HCT116 (cell line): ENCODE measurements around the gene CLASP2.

ENCODE experiments used
- ATF3 ChIP-seq: IDR thresholded peaks from 2 replicates; pipeline ENCODE4 v1.6.1; 2012
- CEBPB ChIP-seq: IDR thresholded peaks from 2 replicates; pipeline ENCODE4 v1.6.1; 2012; ENCODE audit warnings: low read depth
- EZH2 ChIP-seq: fragments of 200-600 bp; sonication (generic); IDR thresholded peaks from 2 replicates; pipeline ENCODE4 v1.6.1; 2017; ENCODE audit warnings: antibody characterized with exemption, mixed run types
- EZH2phosphoT487 ChIP-seq: fragments of 200-600 bp; IDR thresholded peaks from 2 replicates; pipeline ENCODE4 v1.6.1; 2018; ENCODE audit warnings: antibody characterized with exemption, borderline replicate concordance
- POLR2A ChIP-seq: IDR thresholded peaks from 2 replicates; pipeline ENCODE4 v1.7.0; 2011; ENCODE audit warnings: borderline replicate concordance; ENCODE audit not compliant: insufficient read depth, insufficient read length; ENCODE audit errors: extremely low read depth
- POLR2AphosphoS5 ChIP-seq: IDR thresholded peaks from 2 replicates; pipeline ENCODE4 v1.6.1; 2011; ENCODE audit warnings: mild to moderate bottlenecking, low read depth, low read length, moderate library complexity
- RAD21 ChIP-seq: IDR thresholded peaks from 2 replicates; pipeline ENCODE4 v1.6.1; 2012; ENCODE audit warnings: low read depth, mild to moderate bottlenecking
- SIN3A ChIP-seq: IDR thresholded peaks from 2 replicates; pipeline ENCODE4 v1.6.1; 2012; ENCODE audit warnings: low read depth
- TCF7L2 ChIP-seq: IDR thresholded peaks from 2 replicates; pipeline ENCODE4 v1.7.0; 2011; ENCODE audit warnings: borderline replicate concordance, inconsistent platforms; ENCODE audit not compliant: insufficient read depth, insufficient read length; ENCODE audit errors: extremely low read depth
- ZNF274 ChIP-seq: fragments of 200-500 bp; sonication (Bioruptor generic); IDR thresholded peaks from 2 replicates; pipeline ENCODE4 v1.6.1; 2014; ENCODE audit warnings: mild to moderate bottlenecking, low read depth, low read length, inconsistent platforms
- TF ChIP-seq, protein P1 (sequence below), 3 experiments: fragments of 200-600 bp in 1 of 3; sonication (generic) in 1 of 3; IDR thresholded peaks in 2 of 3; conservative IDR thresholded peaks in 1 of 3; 2 replicates each; pipeline ENCODE4 v1.5.1; 2012 to 2017; ENCODE audit warnings: low read depth in 2 of 3, low read length in 2 of 3, antibody characterized with exemption in 1 of 3, borderline replicate concordance in 1 of 3, control low read depth in 1 of 3, mild to moderate bottlenecking in 1 of 3, mixed read lengths in 1 of 3, mixed run types in 1 of 3, moderate library complexity in 1 of 3; ENCODE audit not compliant: insufficient read depth in 1 of 3
- TF ChIP-seq, protein P2 (sequence below): IDR thresholded peaks from 2 replicates; pipeline ENCODE4 v1.6.1; 2012; ENCODE audit warnings: low read depth
- TF ChIP-seq, protein P3 (sequence below): IDR thresholded peaks from 2 replicates; pipeline ENCODE4 v1.6.1; 2012

GRCh38 chr3:33581666-33582065, 136.4 kb downstream of the CLASP2 start:
- no peak for TF ChIP-seq CEBPB
- TF ChIP-seq EZH2phosphoT487 = no peak
- no peak for TF ChIP-seq POLR2A
- TF ChIP-seq, protein P1, sequence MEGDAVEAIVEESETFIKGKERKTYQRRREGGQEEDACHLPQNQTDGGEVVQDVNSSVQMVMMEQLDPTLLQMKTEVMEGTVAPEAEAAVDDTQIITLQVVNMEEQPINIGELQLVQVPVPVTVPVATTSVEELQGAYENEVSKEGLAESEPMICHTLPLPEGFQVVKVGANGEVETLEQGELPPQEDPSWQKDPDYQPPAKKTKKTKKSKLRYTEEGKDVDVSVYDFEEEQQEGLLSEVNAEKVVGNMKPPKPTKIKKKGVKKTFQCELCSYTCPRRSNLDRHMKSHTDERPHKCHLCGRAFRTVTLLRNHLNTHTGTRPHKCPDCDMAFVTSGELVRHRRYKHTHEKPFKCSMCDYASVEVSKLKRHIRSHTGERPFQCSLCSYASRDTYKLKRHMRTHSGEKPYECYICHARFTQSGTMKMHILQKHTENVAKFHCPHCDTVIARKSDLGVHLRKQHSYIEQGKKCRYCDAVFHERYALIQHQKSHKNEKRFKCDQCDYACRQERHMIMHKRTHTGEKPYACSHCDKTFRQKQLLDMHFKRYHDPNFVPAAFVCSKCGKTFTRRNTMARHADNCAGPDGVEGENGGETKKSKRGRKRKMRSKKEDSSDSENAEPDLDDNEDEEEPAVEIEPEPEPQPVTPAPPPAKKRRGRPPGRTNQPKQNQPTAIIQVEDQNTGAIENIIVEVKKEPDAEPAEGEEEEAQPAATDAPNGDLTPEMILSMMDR (IDR thresholded peaks at IDR 0.05 in 2 of 3, conservative IDR thresholded peaks at IDR 0.05 in 1 of 3; ENCODE audit: borderline replicate concordance in 1 of 3, insufficient read depth in 1 of 3, low read depth in 2 of 3, low read length in 2 of 3) = no peak
- no peak for TF ChIP-seq SIN3A
- TF ChIP-seq, protein P2, sequence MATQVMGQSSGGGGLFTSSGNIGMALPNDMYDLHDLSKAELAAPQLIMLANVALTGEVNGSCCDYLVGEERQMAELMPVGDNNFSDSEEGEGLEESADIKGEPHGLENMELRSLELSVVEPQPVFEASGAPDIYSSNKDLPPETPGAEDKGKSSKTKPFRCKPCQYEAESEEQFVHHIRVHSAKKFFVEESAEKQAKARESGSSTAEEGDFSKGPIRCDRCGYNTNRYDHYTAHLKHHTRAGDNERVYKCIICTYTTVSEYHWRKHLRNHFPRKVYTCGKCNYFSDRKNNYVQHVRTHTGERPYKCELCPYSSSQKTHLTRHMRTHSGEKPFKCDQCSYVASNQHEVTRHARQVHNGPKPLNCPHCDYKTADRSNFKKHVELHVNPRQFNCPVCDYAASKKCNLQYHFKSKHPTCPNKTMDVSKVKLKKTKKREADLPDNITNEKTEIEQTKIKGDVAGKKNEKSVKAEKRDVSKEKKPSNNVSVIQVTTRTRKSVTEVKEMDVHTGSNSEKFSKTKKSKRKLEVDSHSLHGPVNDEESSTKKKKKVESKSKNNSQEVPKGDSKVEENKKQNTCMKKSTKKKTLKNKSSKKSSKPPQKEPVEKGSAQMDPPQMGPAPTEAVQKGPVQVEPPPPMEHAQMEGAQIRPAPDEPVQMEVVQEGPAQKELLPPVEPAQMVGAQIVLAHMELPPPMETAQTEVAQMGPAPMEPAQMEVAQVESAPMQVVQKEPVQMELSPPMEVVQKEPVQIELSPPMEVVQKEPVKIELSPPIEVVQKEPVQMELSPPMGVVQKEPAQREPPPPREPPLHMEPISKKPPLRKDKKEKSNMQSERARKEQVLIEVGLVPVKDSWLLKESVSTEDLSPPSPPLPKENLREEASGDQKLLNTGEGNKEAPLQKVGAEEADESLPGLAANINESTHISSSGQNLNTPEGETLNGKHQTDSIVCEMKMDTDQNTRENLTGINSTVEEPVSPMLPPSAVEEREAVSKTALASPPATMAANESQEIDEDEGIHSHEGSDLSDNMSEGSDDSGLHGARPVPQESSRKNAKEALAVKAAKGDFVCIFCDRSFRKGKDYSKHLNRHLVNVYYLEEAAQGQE = no peak
- no peak for TF ChIP-seq EZH2
- no peak for TF ChIP-seq ZNF274
- no peak for TF ChIP-seq TCF7L2
- TF ChIP-seq, protein P3, sequence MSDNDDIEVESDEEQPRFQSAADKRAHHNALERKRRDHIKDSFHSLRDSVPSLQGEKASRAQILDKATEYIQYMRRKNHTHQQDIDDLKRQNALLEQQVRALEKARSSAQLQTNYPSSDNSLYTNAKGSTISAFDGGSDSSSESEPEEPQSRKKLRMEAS = no peak
- TF ChIP-seq RAD21 = no peak
- no peak for TF ChIP-seq ATF3
- no peak for TF ChIP-seq POLR2AphosphoS5
